Hindlimb muscle (tissue), 1 donor: ENCODE results near the gene CRISPLD2. TPM values are rescaled to one million over a fixed set of nuclear protein-coding genes. Genes with fewer than 3 reads are reported as not detected.
A peak's percentile ranks its signal among the peaks of the same experiment; 100 is the strongest.
"Not testable (repeated sequence)": the region's sequence is repeated elsewhere in the genome, so short reads cannot be mapped to it uniquely, and the experiment has no call there.

ENCODE experiments used
- DNase-seq: peaks from one replicate; pipeline ENCODE4 v3.0.0-alpha.2; 2013
- polyA plus RNA-seq: library from polyadenylated mRNA; unstranded; fragments of 120-200 nt; gene quantifications from one replicate; pipeline ENCODE4 v1.2.1, GENCODE V29; 2013; ENCODE audit not compliant: insufficient read length

CRISPLD2 gene
- polyA plus RNA-seq, 1 donor: 6.2 TPM

GRCh38 chr16:84842516-84843148, 22.8 kb downstream of the CRISPLD2 start:
- DNase-seq: no peak

GRCh38 chr16:84843149-84844048, 23.6 kb downstream of the CRISPLD2 start:
- DNase-seq: no peak

GRCh38 chr16:84844049-84844350, 24.2 kb downstream of the CRISPLD2 start:
- peak; percentile 48 for DNase-seq

GRCh38 chr16:84844559-84845495, 25.0 kb downstream of the CRISPLD2 start:
- DNase-seq: no peak

- DNase-seq: no peak
Observed at GRCh38 chr16:84845496-84846002, 25.8 kb downstream of the CRISPLD2 start.

- no peak for DNase-seq
Observed at GRCh38 chr16:84847564-84848355, 28.0 kb downstream of the CRISPLD2 start.

- no peak for DNase-seq
Observed at GRCh38 chr16:84848986-84849634, 29.3 kb downstream of the CRISPLD2 start.

GRCh38 chr16:84849751-84850150, 30.0 kb downstream of the CRISPLD2 start:
- no peak for DNase-seq

GRCh38 chr16:84850714-84851113, 30.9 kb downstream of the CRISPLD2 start:
- DNase-seq: no peak

GRCh38 chr16:84851192-84852127, 31.7 kb downstream of the CRISPLD2 start:
- no peak for DNase-seq

GRCh38 chr16:84853534-84853933, 33.7 kb downstream of the CRISPLD2 start:
- no peak for DNase-seq

GRCh38 chr16:84854759-84855158, 35.0 kb downstream of the CRISPLD2 start:
- no peak for DNase-seq

- DNase-seq: not testable (repeated sequence)
Observed at GRCh38 chr16:84855435-84856202, 35.8 kb downstream of the CRISPLD2 start.

- DNase-seq: not testable (repeated sequence)
Observed at GRCh38 chr16:84856203-84856581, 36.4 kb downstream of the CRISPLD2 start.

GRCh38 chr16:84856811-84857210, 37.0 kb downstream of the CRISPLD2 start:
- not testable (repeated sequence) for DNase-seq

- DNase-seq: no peak
Observed at GRCh38 chr16:84859681-84860080, 39.9 kb downstream of the CRISPLD2 start.

GRCh38 chr16:84860383-84860782, 40.6 kb downstream of the CRISPLD2 start:
- no peak for DNase-seq

- DNase-seq: no peak
Observed at GRCh38 chr16:84861671-84862070, 41.9 kb downstream of the CRISPLD2 start.

- DNase-seq: no peak
Observed at GRCh38 chr16:84862804-84863480, 43.2 kb downstream of the CRISPLD2 start.
